Bone marrow (tissue), 2 donors: ENCODE results near the gene ZNF507.

Experiments used
- DNase-seq, 2 donors: peaks; one replicate each; lab custom pipeline; 2025; lab: John Stamatoyannopoulos, UW

The ZNF507 gene

DNA sequence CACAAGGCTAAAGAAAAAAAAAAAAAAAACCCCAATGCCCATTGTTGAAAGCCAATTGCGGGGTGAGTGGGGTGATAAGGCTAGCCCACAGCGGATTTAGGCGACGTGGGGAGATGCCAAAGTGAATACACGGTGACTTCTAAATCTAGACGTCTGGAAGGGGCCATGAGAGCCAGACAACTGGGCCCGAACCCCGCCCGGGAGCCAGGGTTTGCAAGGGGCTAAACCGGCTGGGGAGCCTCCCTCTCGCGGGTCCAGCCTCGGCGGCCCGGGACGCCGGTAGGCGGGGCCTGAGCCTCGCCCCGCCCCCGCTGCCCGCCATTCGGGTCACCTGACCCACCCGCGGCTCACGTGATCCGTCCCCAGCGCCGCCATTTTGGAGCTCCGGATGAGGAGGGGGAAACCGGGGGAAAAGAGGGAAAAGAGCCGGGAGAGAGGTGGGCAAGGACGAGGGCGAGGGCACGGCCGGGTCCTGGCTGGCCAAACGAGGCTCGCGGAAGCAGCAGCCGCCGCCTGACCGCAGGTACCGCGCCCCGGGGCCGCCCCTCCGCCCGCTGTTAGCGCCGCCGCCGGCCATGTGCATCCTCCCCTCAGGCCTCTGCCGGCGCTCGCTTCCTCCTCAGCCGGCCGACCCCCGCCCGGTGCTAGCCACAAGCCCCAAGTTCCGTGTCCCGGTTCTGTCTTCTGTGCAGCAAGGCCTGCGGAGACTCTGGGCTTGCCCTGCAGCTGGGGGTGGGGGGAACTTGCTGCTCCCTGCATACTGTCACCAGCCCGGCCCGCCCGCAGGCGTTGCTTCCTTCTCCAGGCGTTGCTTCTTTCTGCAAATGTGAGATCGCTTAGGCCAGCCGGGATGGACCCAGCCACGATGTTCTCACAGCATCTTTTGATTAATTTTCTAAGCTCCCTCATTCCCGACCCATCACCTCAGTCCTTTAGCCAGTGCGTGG lies at the start of gene ZNF507:
Gene ZNF507, plus strand, starts transcription at position 350 of the 947 bp plus-strand sequence. CDS start 7,221 bp downstream, outside the sequence.
- DNase-seq, result peak; percentile 47 to 62

DNA sequence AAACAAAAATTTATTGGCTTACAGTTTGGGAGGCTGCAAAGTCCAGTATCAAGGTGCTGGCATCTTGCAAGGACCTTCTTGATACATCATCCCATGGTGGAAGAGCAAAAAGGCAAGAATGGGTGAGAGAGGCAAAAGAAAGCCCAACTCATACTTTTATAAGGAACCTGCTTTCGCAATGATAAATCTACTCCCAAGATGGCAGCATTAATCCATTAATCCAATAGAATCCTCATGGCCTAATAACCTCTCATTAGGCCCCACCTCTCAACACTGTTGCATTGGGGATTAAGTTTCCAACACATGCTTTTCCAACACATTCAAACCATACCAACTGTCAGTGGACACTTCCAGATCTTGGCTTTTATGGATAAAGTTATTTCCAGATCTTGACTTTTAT lies 48.7 kb upstream of the ZNF507 start:
- no peak for DNase-seq

DNA sequence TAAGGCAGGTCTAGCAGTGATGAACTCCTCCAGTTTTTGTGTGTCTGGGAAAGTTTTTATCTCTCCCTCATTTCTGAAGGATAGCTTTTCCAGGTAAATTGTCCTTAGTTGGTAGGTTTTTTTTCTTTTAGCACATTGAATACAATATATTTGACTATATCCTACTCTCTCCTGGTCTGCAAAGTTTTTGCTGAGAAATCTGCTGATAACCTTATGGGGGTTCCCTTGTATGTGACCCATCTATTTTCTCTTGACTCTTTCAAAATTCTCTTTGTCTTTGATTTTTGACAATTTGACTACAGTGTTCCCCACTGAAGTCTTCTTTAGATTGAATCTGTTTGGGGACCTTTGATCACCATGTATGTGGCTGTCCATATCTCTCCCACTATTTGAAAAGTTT lies 42.6 kb upstream of the ZNF507 start:
- no peak for DNase-seq

DNA sequence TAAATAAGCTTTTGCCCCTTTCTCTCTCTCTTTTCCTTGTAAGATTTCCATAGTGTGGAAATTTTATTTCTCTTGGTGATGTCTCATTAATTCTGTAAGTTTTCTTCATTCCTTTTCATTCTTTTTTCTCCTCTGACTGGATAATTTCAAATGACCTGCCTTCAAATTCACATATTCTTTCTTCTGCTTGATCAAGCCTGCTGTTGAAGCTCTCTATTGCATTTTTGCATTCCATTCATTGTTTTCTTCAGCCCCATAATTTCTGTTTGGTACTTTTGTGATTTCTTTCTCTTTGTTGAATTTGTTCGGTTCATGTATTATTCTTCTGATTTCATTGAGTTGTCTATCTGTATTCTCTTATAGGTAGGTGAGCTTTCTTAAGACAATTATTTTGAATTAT lies 42.2 kb upstream of the ZNF507 start:
- DNase-seq, result no peak

DNA sequence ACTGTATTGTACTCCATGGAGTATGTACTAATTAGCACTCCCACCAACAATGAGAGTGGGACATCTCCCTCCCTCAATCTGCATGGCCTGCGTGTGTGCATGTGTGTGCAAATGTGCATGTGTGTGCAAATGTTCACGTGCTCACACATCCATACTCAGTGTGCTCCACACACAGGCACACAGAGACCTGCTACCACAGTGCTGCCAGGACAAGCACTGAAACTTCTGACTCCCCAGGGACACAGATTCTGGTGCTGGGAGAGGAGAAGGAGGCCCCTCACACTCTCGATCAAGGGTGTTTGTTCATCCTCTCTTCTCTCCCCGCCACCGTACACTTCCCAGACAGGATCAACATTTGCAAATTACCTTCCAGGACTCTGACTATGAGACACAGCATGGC lies 37.8 kb upstream of the ZNF507 start:
- no peak for DNase-seq

DNA sequence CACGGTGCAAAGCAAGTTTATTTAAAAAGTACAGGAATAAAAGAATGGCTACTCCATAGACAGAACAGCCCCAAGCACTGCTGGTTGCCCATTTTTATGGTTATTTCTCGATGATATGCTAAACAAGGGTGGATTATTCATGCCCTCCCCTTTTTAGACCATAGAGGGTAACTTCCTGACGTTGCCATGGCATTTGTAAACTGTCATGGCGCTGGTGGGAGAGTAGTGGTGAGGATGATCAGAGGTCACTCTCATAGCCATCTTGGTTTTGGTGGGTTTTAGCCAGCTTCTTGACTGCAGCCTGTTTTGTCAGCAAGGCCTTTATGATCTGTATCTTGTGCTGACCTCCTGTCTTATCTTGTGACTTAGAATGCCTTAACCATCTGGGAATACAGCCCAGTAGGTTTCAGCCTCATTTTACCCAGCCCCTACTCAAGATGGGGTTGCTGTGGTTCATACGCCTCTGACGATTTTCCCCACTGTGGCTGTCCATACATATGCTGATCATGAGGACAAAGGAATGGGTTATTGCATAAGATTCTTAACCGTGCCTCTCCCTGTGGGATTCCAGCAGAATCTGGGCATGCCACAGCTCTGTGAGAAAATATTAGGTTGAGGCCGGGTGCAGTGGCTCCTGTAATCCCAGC lies 36.9 kb upstream of the ZNF507 start:
- DNase-seq, result no peak

DNA sequence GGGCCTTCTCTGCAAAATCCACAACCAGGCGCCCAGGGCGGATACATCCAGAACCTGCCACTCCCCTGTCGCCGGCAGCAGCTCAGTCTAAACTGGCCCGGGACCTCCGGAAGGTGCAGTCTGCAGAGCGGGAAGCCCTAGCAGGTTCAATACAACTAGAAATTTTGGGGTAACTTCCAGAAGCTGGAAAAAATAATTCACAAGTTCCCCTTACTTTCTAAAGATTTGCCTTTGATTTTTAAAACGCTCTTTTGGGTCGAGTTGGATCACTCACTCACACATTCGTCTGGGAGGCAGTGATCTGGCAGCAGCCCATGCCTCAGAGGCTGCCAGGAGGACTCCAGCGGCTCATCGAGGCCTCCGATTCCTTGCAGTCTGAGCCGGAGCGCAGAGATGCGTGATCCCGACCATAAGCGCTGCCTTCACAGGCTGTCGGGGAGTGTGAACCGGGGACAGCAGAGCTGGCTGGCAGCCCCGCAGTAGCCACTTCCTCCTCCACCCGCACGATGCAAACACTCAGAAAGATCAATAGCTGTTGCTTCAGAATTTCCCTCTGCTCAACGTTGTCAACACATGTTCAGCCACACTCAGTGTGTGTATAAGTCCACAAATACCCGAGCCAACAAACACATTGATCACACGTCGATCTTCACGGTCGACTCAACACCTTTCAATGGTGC lies 35.6 kb upstream of the ZNF507 start:
- DNase-seq, result no peak

DNA sequence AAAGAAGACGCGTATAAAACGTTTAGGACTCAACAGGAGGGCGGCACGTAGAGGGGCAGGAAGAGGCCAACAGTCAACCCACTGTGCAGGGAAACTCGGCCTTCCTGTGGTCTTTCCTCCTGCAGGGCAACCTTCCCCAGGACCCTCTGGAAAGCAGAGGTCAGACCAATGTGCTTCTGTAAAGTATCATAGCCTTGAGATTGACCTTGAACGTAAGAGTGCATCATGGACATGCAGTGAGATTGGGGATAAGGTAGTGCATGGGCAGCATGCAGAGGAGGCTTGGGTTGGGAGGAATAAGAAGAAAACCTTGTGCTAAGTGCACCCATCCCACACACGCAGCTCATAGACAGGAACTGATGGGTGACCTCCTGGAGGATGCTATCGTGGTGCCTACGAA lies 34.0 kb upstream of the ZNF507 start:
- no peak for DNase-seq

DNA sequence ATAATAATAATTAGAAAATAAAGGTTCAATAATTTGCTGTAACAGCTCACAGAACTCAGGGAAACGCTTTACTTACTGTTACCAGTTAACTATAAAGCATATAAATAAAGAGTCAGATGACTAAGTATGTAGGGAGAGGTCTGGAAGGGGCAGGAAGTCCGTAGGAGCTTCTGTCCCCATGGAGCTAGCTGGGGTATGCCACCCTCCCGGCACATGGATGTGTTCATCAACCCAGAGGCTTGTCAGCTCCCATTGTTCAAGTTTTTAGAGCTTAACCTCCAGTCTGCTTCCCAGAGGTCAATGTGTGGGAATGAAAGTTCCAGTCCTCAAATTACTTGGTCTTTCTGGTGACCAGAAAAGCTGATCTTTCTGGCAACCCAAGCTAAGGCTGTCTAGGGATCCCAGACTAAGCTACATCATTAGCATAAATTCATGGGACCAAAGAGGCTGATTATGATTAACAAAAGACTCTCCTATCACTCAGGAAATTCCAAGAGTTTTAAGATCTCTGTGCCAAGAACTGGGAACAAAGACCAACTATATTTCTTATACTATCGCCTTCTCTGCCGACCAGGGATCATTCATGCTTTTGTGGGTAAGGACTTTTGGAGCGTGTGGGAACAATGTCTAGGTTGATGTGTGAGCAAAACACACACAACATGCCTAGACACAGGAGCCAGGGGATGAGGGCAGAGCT lies 31.7 kb upstream of the ZNF507 start:
- DNase-seq, result no peak

DNA sequence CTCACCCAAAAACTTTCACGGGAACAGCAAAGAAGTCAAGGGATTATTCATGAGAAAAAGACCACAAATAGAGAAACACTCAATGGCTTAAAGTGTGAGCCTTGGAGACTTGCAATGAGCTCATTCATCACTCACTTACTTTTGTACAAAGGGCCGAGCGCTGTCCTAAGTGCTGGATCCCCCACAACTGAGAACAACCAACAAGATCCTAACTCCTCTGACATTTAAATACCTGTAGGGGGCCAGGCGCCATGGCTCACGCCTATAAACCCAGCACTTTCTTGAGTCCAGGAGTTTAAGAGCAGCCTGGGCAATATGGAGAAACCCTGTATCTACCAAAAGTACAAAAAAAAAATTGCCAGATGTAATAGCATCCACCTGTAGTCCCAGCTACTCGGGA lies 29.4 kb upstream of the ZNF507 start:
- no peak for DNase-seq

DNA sequence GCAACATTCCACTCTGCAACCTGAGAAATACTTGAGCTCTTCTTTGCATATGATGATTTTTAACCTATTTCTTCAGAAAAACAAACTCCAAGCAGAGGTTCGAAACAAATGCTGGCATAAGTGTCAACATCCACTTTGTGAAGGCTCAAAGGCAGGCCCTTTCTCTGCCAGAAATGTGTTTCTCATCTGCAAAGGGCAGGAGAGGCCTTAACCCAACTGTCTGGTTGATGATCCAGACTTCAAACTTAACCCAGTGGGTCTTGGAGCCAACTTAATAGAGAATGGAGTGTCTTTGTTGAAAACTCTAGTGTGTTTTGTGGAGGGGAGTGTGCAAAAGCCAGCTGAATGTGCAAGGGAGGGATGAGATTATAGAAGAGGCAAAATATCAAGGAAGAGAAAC lies 28.3 kb upstream of the ZNF507 start:
- DNase-seq, result no peak

DNA sequence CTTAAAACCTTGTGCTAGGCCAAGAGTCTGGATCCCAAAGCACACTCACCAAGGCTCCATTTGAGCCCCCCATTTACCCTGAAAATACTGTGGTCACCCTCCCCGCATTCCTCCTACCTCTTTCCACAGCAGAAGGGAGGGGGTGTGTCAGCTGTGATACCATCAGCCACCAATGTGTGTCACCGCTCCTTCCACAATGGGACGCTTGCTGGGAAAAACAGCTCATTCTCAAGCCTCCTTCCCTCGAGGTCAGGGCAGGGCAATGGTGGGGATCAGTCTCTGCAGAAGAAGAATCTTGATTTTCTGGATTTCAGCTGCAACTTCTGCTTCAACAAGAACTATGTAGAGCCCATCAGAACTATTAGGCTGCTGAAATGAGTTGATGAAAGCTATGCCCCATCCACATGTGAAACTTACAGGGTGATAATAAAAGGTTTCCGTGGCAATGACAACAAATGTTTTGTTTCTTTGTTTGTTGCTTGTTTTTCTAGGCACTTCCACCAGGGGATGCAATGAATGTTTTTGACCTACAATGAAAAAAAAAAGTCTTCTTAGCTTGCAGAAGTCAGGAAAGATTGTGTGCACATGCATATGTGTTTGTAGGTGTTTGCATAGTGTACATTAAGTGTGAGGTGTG lies 26.4 kb upstream of the ZNF507 start:
- DNase-seq, result no peak

DNA sequence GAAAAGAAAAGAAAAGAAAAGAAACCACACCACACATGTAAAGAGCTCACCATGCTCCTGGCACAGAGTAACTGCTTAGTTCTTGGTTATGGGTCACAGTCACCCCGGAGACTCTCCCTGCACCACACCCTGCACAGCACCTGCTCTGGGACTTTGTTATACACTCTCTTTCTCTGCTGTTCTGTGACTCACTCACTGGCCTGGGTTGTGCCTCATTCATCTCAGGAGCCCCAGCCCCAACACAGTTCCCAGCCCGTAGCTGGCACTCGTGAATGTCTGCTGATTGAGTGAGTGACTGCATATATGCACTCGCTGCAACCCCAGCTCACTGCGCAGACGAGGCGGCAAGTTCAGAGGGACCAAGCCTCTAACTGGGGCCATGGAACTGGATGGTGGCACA lies 22.9 kb upstream of the ZNF507 start:
- DNase-seq, result no peak

DNA sequence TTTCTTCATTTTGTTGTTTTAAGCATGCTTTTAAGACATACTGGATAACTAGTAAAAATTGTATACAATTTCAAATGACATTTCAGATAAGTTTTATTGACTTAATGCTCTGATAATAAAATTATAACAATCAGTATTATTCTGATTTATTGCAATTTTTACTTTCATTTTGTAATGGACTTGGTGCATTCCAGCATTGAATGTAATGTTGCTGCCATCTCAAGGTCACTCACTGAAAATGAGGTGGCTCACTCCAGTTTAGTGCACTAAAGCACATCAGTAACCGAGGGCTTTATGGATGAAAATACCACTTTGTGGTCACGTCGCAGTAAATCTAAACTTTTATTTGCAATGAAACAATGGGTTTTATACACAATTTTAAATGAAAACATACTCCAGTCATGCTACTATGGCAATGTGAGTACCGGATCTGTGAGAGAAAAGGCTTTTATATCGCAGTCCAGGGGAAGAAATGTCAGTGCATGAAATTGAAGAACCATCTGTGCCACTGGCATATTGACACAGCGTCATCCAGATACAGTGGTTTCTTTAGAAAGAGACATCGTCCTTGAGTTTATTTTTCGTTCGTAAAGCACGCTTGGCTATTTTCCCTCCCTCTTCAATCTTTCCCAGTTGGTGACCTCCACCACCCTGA lies 20.7 kb upstream of the ZNF507 start:
- no peak for DNase-seq

DNA sequence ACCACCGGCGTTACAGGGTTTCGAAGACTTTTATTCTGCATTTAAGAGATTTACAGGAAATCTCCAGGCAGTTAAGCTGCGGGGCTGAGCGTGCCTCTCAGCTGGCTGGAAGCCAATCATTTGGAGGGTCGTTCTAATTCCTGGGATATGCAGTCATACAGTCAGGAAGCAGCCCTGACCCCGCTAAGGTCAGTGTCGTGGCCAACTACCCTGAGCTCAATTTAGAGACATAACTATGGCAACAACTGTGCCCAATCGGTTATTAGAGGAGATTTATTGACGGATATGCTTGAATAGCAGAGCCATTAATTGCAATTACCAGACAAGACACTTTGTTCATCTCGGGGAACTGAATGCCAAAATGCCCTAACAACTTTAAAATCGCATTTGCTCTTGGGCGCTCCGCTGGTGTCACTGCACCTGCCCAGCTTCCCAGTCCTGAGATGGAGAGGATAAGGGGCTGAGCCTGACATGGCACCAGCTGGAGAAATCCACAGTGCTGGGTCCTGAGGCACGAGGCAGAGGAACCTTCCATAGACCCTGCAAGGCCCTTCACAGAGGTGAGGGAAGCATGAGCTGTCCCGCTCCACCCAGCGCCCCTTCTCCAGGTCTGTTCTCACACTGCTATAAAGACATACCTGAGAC lies 15.1 kb upstream of the ZNF507 start:
- DNase-seq, result no peak

DNA sequence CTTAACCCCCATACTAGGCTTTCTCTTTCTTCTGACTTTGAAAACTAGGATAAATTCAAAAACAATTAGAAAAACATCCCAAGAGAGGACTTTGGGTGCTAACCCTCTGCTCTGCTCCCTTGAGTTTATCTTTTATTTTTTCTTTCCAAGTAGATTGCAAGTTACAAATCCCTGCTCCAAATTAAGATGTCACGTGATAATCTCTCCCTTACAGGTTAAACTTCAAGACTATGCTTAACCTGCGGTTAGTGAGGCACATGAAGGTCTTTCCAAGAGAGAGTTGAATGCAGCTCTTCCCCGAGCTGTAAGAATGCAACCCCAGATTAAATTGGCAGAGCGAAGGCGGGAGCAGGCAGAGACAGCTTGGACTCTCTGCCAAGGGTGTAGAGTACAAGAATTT lies 12.2 kb upstream of the ZNF507 start:
- no peak for DNase-seq

DNA sequence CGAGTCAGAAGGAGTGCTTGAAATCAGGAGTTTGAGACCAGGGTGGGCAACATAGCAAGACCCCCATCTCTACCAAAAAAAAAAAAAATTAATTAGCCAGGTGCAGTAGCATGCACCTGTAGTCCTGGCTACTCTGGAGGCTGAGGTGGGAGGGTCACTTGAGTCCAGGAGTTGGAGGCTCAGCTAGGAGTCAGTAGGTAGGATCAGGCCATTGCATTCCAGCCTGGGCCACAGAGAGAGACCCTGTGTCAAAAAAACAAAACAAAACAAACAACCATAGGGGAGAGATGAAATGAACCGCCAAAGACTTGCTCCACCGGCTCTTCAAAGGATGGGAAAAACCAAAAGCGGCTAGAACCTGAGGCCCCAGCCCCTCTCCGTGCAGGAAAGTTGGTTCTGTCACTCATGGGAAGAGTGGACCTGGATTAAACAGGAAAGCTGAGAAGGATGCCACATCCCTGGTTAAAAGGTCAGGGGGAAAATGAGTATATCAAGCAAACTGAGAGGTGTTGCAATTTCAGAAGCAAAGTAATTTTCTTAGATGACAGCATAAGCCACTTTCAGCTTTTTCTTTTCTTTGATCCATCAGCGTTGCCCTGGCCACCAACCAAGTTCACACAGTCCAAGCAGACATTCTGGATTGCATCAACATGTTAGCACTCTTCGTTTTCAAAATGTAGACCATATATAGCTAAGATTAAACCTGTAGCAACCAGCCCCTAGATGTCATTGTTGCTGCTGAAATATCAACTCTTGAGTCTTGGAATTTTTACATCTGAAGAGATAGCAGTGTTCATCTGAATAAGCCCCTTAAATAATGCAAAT lies 8.9 kb upstream of the ZNF507 start:
- no peak for DNase-seq

DNA sequence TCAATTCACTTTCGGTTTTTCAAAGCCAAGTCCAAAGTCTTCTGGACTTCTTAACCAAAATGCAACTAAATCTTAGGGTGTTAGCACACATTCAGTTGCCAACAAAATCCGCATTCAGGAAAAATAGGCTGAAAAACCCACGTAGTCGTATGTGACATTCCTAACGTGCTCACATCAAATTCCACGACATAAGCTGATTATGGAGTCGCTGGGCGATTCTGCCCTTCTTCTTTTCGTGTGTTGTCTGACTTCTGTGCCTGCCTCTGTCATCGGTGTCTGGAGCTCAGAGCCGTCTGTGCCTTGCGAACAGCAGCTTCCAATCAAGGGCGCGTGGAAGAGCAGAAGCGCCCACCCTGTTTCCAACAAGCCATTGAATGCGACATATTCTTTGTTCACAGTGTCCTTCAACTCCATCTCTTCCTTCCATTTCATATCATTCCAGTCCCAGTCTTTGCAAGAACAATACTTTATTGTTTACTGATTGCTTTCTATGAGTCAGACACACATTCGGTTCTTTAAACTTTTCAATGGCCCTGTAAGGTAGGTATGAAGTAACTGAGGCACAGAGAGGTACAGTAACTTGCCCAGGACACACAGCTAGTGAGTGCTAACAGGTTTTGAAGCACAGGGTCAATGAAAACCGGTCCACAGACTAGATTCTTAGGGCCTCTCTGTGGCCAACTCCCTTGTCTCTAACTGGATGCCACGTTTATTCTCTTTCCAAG lies 8.2 kb upstream of the ZNF507 start:
- no peak for DNase-seq

DNA sequence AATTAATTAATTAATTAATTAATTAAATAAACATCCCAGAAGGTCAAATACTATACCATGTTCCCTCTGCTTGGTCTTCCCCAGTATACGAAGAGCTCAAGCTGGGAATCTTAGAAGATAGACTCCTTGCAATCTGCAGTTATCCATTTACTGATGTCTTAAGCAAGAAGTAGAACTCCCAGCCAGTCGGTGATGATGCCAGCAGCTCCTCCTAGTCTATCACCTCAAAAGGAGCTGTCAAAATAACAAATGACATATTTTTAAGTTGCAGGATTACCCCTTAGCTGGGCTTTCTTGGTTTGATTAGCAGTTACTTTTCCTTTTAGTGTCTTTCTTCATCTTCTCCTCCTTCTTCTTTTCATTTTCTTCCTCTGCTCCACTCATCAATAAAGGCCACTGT lies 6.0 kb upstream of the ZNF507 start:
- DNase-seq, result no peak
